K562 (cell line): ENCODE data around the gene MEIG1. TPM values are rescaled to one million over a fixed set of nuclear protein-coding genes. Genes with fewer than 3 reads are reported as not detected.
"Not testable (repeated sequence)": the region's sequence is repeated elsewhere in the genome, so short reads cannot be mapped to it uniquely, and the experiment has no call there.

Experiments used
- ATAC-seq: fragments of 200-7000 bp; cut with Tn5 transposase; 3 replicates; pipeline ENCODE4 v1.9.1; 2020; ENCODE audit warnings: moderate library complexity
- BruUV-seq: library from RNA; stranded (reverse); fragments of 400-500 nt; replicated peaks from 2 replicates; lab custom pipeline; 2021; lab: Mats Ljungman, UMichigan
- CTCF ChIA-PET: fragments of 300-600 bp; formaldehyde crosslinking; extraction: SDS; loops from one replicate; lab custom pipeline; 2021; ENCODE audit warnings: low intra/inter-chr PET ratio; lab: Yijun Ruan, JAX
- POLR2A ChIA-PET: fragments of 300-600, 350-650 bp; sonication (Branson Sonifier 250); formaldehyde crosslinking; extraction: SDS; loops from one replicate; lab custom pipeline; 2021; ENCODE audit warnings: antibody characterized with exemption, inconsistent platforms; lab: Yijun Ruan, JAX
- DNase-seq, 4 experiments: peaks; one replicate each; pipeline versions ENCODE4 v3.0.0 to v3.0.0-alpha.2; 2011 to 2018; ENCODE audit warnings: low spot score in 3 of 4, mixed read lengths in 3 of 4; ENCODE audit errors: extremely low read depth in 1 of 4
- FAIRE-seq: peaks from 2 replicates; lab custom pipeline; 2011; peaks lifted over from hg19 to GRCh38; lab: Jason Lieb, UNC
- H2AFZ ChIP-seq: 2 replicates; pipeline ENCODE4 v1.6.0; 2011; ENCODE audit warnings: low read depth, low read length, control low read depth, inconsistent platforms
- H3K27ac ChIP-seq: fragments of 200-600 bp; 3 replicates; pipeline ENCODE4 v1.8.0; 2011; ENCODE audit warnings: low read depth, mild to moderate bottlenecking, control low read depth, inconsistent platforms, low read length, moderate library complexity, mixed read lengths; ENCODE audit errors: extremely low read depth
- H3K27me3 ChIP-seq, 2 experiments: fragments of 300-600 bp in 1 of 2; 2 replicates in 1 of 2; 3 replicates in 1 of 2; pipeline versions ENCODE4 v1.6.0 to v1.8.0; 2011; ENCODE audit warnings: inconsistent platforms in 2 of 2, low read length in 2 of 2, mild to moderate bottlenecking in 1 of 2, mixed read lengths in 1 of 2, moderate library complexity in 1 of 2; ENCODE audit not compliant: control insufficient read depth in 2 of 2, insufficient read depth in 2 of 2
- H3K36me3 ChIP-seq: fragments of 300-600 bp; 3 replicates; pipeline ENCODE4 v1.8.0; 2011; ENCODE audit warnings: mild to moderate bottlenecking, low read length, inconsistent platforms; ENCODE audit not compliant: control insufficient read depth, insufficient read depth
- H3K4me1 ChIP-seq, 2 experiments: fragments of 200-600 bp in 1 of 2; replicated peaks in 1 of 2; 2 replicates in 1 of 2; 3 replicates in 1 of 2; pipeline versions ENCODE4 v1.5.1 to v1.8.0; 2011; ENCODE audit warnings: inconsistent platforms in 2 of 2, low read length in 2 of 2, mild to moderate bottlenecking in 1 of 2, mixed read lengths in 1 of 2, moderate library complexity in 1 of 2; ENCODE audit not compliant: control insufficient read depth in 2 of 2, insufficient read depth in 2 of 2
- H3K4me2 ChIP-seq: 2 replicates; pipeline ENCODE4 v1.6.1; 2011; ENCODE audit warnings: low read length, control low read depth, inconsistent platforms, mixed read lengths; ENCODE audit not compliant: insufficient read depth
- H3K4me3 ChIP-seq: fragments of 200-600 bp; sonication (generic), shearing (Covaris generic); 2 replicates; pipeline ENCODE4 v1.5.1; 2016; ENCODE audit warnings: control low read depth, inconsistent platforms
- H3K79me2 ChIP-seq: fragments of 200-600 bp; 3 replicates; pipeline ENCODE4 v1.8.0; 2011; ENCODE audit warnings: low read length, inconsistent platforms; ENCODE audit not compliant: control insufficient read depth, insufficient read depth
- H3K9ac ChIP-seq, 2 experiments: 2 replicates each; pipeline versions ENCODE4 v1.6.0 to v1.6.1; 2011; ENCODE audit warnings: low read depth in 2 of 2, low read length in 2 of 2, control low read depth in 1 of 2, inconsistent platforms in 1 of 2, mild to moderate bottlenecking in 1 of 2, mixed read lengths in 1 of 2; ENCODE audit not compliant: insufficient read depth in 1 of 2
- H3K9me1 ChIP-seq: one replicate; pipeline ENCODE4 v1.6.0; 2011; ENCODE audit warnings: inconsistent platforms, mild to moderate bottlenecking, low read length, moderate library complexity; ENCODE audit not compliant: control insufficient read depth, insufficient read depth
- H3K9me3 ChIP-seq: replicated peaks from 2 replicates; pipeline ENCODE4 v1.5.1; 2011; ENCODE audit warnings: low read depth, low read length, inconsistent platforms; ENCODE audit not compliant: control insufficient read depth, insufficient read depth
- H4K20me1 ChIP-seq: replicated peaks from 2 replicates; pipeline ENCODE4 v1.6.1; 2011; ENCODE audit warnings: low read length, inconsistent platforms, mixed read lengths; ENCODE audit not compliant: control insufficient read depth, insufficient read depth
- PRDM10 ChIP-seq: fragments of 450-650 bp; IDR thresholded peaks from 2 replicates; pipeline ENCODE4 v1.6.1; 2018; ENCODE audit not compliant: partially characterized antibody
- WGBS: fragments of 100-300 bp; shearing (Covaris generic); methylation state at CpG from one replicate; pipeline ENCODE4 v1.1.6; 2016; ENCODE audit warnings: low coverage, mixed read lengths; ENCODE audit not compliant: insufficient coverage; ENCODE audit errors: missing lambda C conversion rate; 5-methylcytosine and 5-hydroxymethylcytosine counted together
- in situ Hi-C: fragments of 300-500 bp; cut with MboI; formaldehyde crosslinking; loops from 4 replicates; pipeline ENCODE4 v1.15.0; 2018; ENCODE audit warnings: inconsistent platforms, mixed read lengths
- intact Hi-C: fragments of 100-400 bp; cut with micrococcal nuclease; formaldehyde crosslinking; loops from 2 replicates; pipeline ENCODE4 v1.14.2; 2022
- polyA plus RNA-seq, 8 experiments: library from polyadenylated mRNA; depleted of rRNA in 4 of 8; stranded (reverse) in 5 of 8; unstranded in 3 of 8; fragments of >200 nt; fragmentation: Nextera tagmentation in 2 of 8; fragmentation: Illumina TruSeq in 1 of 8; extraction: Ambion mirVana in 2 of 8; extraction: Trizol in 1 of 8; gene quantifications; 2 replicates each; pipeline versions ENCODE4 v1.2.1 to v1.2.3, GENCODE V29; 2011 to 2014; ENCODE audit warnings: inconsistent platforms in 1 of 8, missing spikeins in 1 of 8
- total RNA-seq, 7 experiments: library from RNA; depleted of rRNA in 6 of 7; stranded (reverse); fragments of >200 nt in 6 of 7; fragmentation: Illumina TruSeq in 2 of 7; extraction: Trizol in 2 of 7; gene quantifications; 2 replicates each; pipeline versions ENCODE4 v1.2.1 to v1.2.3, GENCODE V29; 2011 to 2021; ENCODE audit warnings: low replicate concordance in 1 of 7

MEIG1 gene
- total and polyA plus RNA-seq, 9 of the 15 experiments (the other 6 are each of a cell fraction or from before 2014, with no cell fraction given) = 0.19 to 1.7 (median 0.54) TPM; not detected in 3

GRCh38 chr10:14989552-14989951 is 30.4 kb downstream of the MEIG1 start:
- H3K27ac ChIP-seq, BruUV-seq, DNase-seq, H3K4me2 ChIP-seq, H3K9me1 ChIP-seq, ATAC-seq, H3K4me1 ChIP-seq, CTCF ChIA-PET, intact Hi-C loops, H3K9me3 ChIP-seq, H4K20me1 ChIP-seq, H3K4me3 ChIP-seq, H3K36me3 ChIP-seq, H3K9ac ChIP-seq, H2AFZ ChIP-seq, H3K79me2 ChIP-seq, FAIRE-seq, POLR2A ChIA-PET: not testable (repeated sequence)
- in situ Hi-C loops = loop anchor here (5.0 kb wide), 1 partner anchor 113 kb away; no protein-coding TSS in a partner anchor
- peak; percentile 74 for TF ChIP-seq PRDM10
- H3K27me3 ChIP-seq = peaks cover 0 to 15% of the 10 kb centered on the region in 2 experiments; a peak in 3 of 5 replicates
- 6% methylated on average over 6 of the region's 6 CpGs for WGBS
